Activated CD4-positive, CD25-positive, alpha-beta regulatory T cell (primary cell): ENCODE data around the gene CDCP1.

ENCODE experiments used
- DNase-seq, 4 experiments: peaks; one replicate each; lab custom pipeline; 2025; lab: John Stamatoyannopoulos, UW

The CDCP1 gene

DNA sequence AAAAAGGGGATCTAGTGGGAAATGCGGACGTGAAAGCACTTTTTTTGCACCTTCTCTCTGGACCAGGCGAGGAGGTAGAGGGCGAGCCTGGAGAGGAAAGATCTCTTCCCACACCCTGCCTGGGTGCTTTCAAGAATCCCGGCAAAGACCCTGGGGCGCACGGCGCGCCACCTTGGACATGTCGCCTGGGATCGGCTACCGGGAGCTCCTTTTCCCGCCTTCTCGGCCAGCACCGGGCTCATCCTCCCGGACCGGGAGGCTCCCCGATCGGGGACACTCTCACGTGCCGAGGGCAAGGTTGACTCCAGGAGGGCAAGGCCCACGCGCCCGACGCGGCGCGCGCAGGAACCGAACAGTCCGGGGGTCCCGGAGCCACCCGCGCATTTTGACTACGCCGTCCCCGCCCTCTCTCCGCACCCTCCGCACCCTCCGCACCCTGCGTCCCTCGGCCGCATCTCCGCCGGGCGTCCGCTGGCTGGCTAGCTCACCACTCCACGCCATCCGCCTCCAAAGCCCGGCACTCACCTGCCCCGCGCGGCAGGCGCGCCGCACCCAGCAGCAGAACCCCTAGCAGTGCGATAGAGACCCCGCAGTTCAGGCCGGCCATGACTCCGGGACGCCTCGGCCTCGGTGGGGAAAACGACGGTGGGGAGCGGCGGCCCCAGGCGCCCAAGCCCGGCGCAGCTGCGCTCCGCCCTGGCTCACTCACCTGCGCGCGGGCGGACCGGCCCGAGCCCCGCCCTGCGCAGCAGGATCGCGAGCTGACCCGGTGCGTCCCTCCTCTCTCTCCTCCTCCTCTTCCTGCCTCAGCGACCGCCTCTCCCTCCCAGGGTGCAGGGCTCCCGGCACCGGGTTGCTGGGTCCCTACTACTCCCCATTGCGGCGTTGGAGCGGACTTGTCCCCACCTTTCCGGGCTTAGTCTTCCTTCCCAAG, at the start of gene CDCP1:
CDCP1 (minus strand) TSS at position 698 of the 934 bp plus-strand sequence; CDS start at position 607, 91 bp downstream.
- DNase-seq: no peak

DNA sequence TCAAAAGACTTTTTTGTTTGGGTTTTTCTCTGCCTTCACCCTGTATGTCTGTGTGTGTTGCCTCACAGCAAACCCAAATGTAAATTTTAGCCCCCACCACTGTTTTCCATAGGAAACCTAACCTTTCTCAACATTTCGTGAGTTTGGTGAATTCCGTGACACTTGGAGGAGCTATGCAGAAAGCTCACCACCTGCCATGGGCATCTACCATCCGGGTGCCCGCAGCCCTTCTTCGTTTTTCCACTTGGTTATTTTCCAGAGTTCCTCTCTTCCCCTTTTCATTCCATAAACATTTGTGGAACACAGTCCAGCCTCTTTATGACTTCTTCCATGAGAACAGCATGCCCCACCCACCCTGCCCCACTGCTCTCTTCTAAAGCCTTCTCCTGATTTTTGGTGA, 48.6 kb upstream of the CDCP1 start:
- DNase-seq: no peak

DNA sequence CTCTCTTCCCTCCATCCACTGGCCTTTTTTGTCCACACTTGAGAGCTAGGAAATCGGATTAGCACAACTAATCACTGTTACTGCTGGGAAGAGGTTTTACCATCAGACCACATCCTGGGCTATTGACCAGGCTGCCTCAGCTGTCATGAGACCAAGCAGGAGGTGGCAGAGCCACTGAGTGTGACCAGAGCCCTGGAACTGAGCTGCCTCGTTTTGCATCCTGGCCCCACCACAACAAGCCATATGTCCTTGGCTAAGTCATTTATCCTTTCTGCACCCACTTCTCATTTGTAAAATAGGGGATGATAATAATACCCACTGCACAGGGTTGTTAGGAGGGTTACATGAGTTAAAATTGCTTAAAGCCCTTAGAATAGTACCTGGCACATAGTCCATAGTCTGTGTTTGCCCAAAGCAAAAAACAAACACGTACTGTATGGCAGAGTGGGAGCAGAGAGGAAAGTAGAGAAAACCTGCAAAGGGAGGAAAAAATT, 45.8 kb upstream of the CDCP1 start:
- DNase-seq: no peak

DNA sequence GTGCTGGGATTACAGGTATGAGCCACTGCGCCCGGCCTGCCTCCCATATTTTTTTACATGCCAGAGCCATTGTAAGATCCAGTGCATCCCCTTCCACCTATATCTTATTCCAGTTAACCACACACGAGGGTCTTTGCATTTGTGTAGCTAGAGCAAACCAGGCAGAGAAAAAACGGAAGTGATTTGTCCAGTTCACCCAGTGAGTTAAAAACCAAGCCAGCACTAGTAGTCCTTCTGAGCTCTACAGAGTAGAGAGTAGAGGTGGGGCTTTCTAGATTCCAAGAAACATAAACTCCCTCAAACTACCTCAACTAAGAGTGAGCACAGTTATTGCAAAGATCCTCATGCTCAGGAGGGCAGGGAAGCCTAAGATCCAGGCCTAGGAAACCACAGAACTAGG, 45.2 kb upstream of the CDCP1 start:
- DNase-seq: no peak

GRCh38 chr3:45188719-45189659, 42.8 kb upstream of the CDCP1 start:
- no peak for DNase-seq

- DNase-seq: no peak
Observed at GRCh38 chr3:45187694-45188141, 41.5 kb upstream of the CDCP1 start.

DNA sequence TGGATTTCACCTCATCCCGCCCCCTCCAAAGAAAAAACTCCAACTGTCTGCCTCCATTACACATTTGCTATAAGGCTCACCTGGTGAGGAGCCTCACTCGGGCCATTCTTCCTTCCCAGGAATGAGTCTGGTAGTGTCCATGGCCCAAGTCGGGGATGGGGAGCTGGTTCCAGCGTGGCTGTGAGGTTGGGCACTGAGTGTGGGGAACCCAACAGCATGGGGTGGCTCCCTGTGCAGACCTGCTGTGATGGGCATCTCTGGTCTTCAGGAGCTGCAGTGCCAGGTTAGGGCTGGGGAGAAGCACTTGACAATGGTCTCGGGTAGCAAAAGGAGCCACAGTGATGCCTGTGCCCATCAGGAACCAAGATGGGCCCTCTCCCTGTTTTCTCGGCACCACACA, 40.7 kb upstream of the CDCP1 start:
- DNase-seq: no peak

DNA sequence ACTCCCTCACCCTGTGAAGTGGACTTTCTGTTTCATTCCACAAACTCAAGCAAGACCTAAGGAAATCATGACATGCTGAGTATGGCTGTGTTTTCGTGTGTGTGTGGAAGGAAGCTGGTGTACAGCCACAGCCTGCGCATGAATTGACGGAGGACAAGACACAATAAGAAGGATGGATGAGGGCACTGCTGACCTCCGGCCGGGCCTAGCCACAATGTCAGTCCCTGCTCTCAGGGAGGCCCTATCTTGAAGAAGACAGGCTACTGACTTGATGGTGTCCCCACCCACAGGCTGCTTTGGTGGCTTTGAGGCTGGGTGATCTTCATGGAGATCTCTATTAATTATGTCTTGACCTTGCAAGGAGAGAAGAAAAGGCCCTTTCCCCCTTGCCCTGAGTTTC, 39.3 kb upstream of the CDCP1 start:
- no peak for DNase-seq

DNA sequence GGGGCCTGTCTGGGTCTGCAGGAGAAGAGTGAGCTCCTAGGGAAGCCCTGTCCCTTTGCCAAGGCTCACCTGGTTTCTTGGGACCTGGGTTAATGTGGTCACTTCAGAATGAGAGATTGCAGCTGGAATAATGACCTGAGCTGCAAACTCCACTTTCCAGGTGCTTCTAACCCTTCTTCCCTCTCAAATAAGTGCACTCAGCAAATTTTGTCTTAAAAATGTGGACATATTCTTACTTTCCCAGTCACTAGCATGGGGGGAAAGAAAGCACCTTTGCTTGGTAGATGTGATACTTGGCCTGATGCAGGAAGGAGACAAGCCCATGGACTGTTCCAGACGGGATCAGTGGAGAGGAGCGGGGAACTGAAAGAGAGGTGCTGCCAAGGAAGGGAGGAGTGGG, 38.9 kb upstream of the CDCP1 start:
- DNase-seq: no peak

DNA sequence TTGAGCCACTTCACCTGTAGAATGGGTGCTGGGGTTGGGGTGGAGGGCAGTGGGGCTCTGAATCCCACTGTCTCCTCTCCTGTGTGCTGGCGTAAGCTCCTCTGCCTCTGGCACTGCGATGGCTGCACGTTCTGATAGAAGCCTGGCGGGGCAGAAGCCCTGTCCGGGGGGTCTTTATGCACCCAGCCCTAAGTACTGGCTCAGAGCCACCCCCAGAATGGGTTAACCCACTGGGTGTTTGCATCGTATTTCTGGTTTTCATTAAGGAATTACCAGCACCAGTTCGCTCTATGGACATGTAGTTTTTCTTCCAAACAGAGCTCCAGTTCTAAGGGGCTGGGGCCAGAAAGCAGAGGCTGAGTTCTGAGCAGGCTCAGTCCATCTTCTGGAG, 37.7 kb upstream of the CDCP1 start:
- DNase-seq: no peak

- no peak for DNase-seq
Observed at GRCh38 chr3:45182915-45183871, 37.0 kb upstream of the CDCP1 start.

- no peak for DNase-seq
Observed at GRCh38 chr3:45181496-45181895, 35.3 kb upstream of the CDCP1 start.

DNA sequence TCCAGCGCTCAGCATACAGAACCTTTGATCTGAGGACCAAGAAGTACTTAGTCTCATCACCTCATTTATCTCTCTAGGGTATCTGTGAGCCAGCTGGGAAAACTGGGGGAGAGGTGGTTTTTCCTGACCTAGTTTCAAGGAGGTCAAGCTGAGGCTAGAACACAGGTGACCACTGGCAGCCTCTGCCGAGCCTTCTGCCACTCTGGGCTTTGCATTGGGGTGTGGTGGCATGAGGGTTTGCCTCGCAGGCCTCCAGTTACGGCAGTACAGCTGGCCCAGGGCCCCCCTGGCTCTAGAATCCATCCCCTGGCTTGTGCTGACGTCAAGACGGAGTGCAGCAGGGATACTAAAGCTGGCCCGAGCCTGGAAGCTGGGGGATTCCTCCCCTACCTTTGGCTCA, 34.7 kb upstream of the CDCP1 start:
- no peak for DNase-seq

GRCh38 chr3:45180051-45180450, 33.9 kb upstream of the CDCP1 start:
- no peak for DNase-seq

- DNase-seq: no peak
Observed at GRCh38 chr3:45179163-45179562, 33.0 kb upstream of the CDCP1 start.

- DNase-seq: no peak
Observed at GRCh38 chr3:45178183-45179023, 32.2 kb upstream of the CDCP1 start.

- DNase-seq: no peak
Observed at GRCh38 chr3:45176912-45177311, 30.7 kb upstream of the CDCP1 start.

GRCh38 chr3:45174234-45174633, 28.1 kb upstream of the CDCP1 start:
- no peak for DNase-seq

GRCh38 chr3:45173776-45174175, 27.6 kb upstream of the CDCP1 start:
- DNase-seq: no peak

GRCh38 chr3:45171283-45171682, 25.1 kb upstream of the CDCP1 start:
- no peak for DNase-seq
